ENCODE data around the gene ARHGAP21.
A peak's percentile ranks its signal among the peaks of the same experiment; 100 is the strongest.

The ARHGAP21 gene

GRCh38 chr10:24569828-24570657 is 153.6 kb downstream of the ARHGAP21 start:
- no peak for DNase-seq

GRCh38 chr10:24569330-24569796 is 154.3 kb downstream of the ARHGAP21 start:
- no peak for DNase-seq

- no peak for DNase-seq
Observed at GRCh38 chr10:24568042-24568441, 155.6 kb downstream of the ARHGAP21 start.

- no peak for DNase-seq
Observed at GRCh38 chr10:24561453-24561852, 162.2 kb downstream of the ARHGAP21 start.

- DNase-seq = peak; percentile 62
Observed at GRCh38 chr10:24556750-24557742, 166.6 kb downstream of the ARHGAP21 start.

GRCh38 chr10:24556126-24556749 is 167.4 kb downstream of the ARHGAP21 start:
- peak; percentile 43 for DNase-seq

GRCh38 chr10:24554036-24554435 is 169.7 kb downstream of the ARHGAP21 start:
- no peak for DNase-seq

GRCh38 chr10:24553051-24553612 is 170.6 kb downstream of the ARHGAP21 start:
- no peak for DNase-seq

- no peak for DNase-seq
Observed at GRCh38 chr10:24552346-24553016, 171.2 kb downstream of the ARHGAP21 start.

GRCh38 chr10:24551161-24551560 is 172.5 kb downstream of the ARHGAP21 start:
- DNase-seq = no peak

- no peak for DNase-seq
Observed at GRCh38 chr10:24550680-24551079, 173.0 kb downstream of the ARHGAP21 start.

- no peak for DNase-seq
Observed at GRCh38 chr10:24545585-24545984, 178.1 kb downstream of the ARHGAP21 start.

- no peak for DNase-seq
Observed at GRCh38 chr10:24544776-24545175, 178.9 kb downstream of the ARHGAP21 start.

GRCh38 chr10:24542314-24543270 is 181.1 kb downstream of the ARHGAP21 start:
- DNase-seq = no peak

GRCh38 chr10:24541239-24541753 is 182.4 kb downstream of the ARHGAP21 start:
- DNase-seq = no peak

- no peak for DNase-seq
Observed at GRCh38 chr10:24536636-24537035, 187.1 kb downstream of the ARHGAP21 start.

GRCh38 chr10:24533981-24534380 is 189.7 kb downstream of the ARHGAP21 start:
- DNase-seq = no peak
